H1 (cell line): ENCODE measurements around the gene DYNC1I1. TPM values are rescaled to one million over a fixed set of nuclear protein-coding genes. Genes with fewer than 3 reads are reported as not detected.

Experiments
- CHD2 ChIP-seq: IDR thresholded peaks from 2 replicates; pipeline ENCODE4 v1.6.1; 2012; ENCODE audit warnings: low read length, improper control_type of control experiment
- EP300 ChIP-seq, 2 experiments: IDR thresholded peaks; 1 replicate in 1 of 2; 2 replicates in 1 of 2; pipeline ENCODE4 v1.6.1; 2011 to 2012; ENCODE audit warnings: low read depth in 2 of 2, low read length in 2 of 2, mild to moderate bottlenecking in 2 of 2, borderline replicate concordance in 1 of 2, inconsistent platforms in 1 of 2, moderate library complexity in 1 of 2
- GTF2F1 ChIP-seq: IDR thresholded peaks from 2 replicates; pipeline ENCODE4 v1.6.1; 2012; ENCODE audit warnings: low read depth, low read length, improper control_type of control experiment, borderline replicate concordance
- HDAC6 ChIP-seq: IDR thresholded peaks from one replicate; pipeline ENCODE4 v1.7.1; 2012; ENCODE audit warnings: low read depth, mild to moderate bottlenecking, inconsistent platforms, low read length, moderate library complexity
- PHF8 ChIP-seq: fragments of 200-600 bp; sonication (generic); conservative IDR thresholded peaks from 2 replicates; pipeline ENCODE4 v1.7.1; 2012; ENCODE audit warnings: low read depth, mild to moderate bottlenecking, inconsistent platforms, low read length, moderate library complexity
- RBBP5 ChIP-seq: IDR thresholded peaks from 2 replicates; pipeline ENCODE4 v1.7.1; 2012; ENCODE audit warnings: low read depth, mild to moderate bottlenecking, inconsistent platforms, low read length, moderate library complexity, borderline replicate concordance
- SP1 ChIP-seq: IDR thresholded peaks from 2 replicates; pipeline ENCODE4 v1.6.1; 2011; ENCODE audit warnings: low read depth, low read length
- TAF1 ChIP-seq: IDR thresholded peaks from 2 replicates; pipeline ENCODE4 v1.6.1; 2011; ENCODE audit warnings: mild to moderate bottlenecking, low read depth, low read length
- polyA plus RNA-seq, 7 experiments: library from polyadenylated mRNA; depleted of rRNA in 3 of 7; stranded (reverse) in 5 of 7; unstranded in 2 of 7; fragments of >200 nt in 5 of 7; fragments of 200-250 nt in 2 of 7; gene quantifications; 1 replicate in 5 of 7; 2 replicates in 1 of 7; 4 replicates in 1 of 7; pipeline versions ENCODE4 v1.2.1 to v1.2.3, GENCODE V29; 2011 to 2013; ENCODE audit warnings: missing spikeins in 2 of 7, mixed read lengths in 2 of 7
- total RNA-seq: library from RNA; stranded (reverse); fragmentation: NEBNext Ultra II Directional; extraction: Animal tissue kit (Norgen Biotek cat#: 25700); gene quantifications from 2 replicates; pipeline ENCODE4 v1.2.1, GENCODE V29; 2021

DYNC1I1 gene
- total and polyA plus RNA-seq, 2 of the 8 experiments (the other 6 are each of a cell fraction or from before 2014, with no cell fraction given): 0.45 to 0.58 TPM

DNA sequence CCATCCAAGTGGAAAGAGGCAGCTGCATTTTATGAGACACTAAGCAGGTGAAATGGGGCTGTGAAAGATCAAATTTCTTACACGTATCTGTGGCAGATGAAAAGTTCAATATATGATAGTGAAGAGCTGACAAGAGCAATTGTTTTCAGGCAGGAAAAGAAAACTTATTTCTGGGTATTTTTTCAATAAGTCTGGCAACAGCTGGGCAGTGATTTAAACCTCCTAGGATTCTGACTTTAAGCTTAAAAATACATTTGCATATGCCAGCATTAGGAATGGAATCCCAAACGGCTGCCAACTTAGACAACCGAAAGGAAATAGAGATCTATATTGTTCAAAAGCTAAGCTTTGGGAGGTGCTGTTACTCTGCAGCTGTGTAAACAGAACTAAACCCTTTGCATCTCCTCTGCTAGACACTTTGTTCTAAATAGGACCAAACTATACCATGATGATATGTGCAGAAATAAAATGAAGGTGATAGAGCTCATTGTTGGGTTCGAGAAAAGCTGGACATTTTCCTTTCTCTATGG is 26.1 kb downstream of the DYNC1I1 start (continued):
- TF ChIP-seq HDAC6 (no peak), GTF2F1 (no peak), PHF8 (no peak), SP1 (no peak), RBBP5 (no peak), CHD2 (no peak), EP300 (IDR thresholded peaks at IDR 0.05; ENCODE audit: borderline replicate concordance in 1 of 2, low read depth in 2 of 2, low read length in 2 of 2) (no peak), TAF1 (no peak)
